MM.1S (cell line): ENCODE measurements around the gene PLPP3.

Experiments used
- DNase-seq: peaks from one replicate; pipeline ENCODE4 v3.0.0-alpha.2; 2015
- H2AFZ ChIP-seq: fragments of 300-600 bp; sonication (generic); 2 replicates; pipeline ENCODE4 v1.6.0; 2016; ENCODE audit warnings: antibody characterized with exemption, low read length
- H3F3A ChIP-seq: fragments of 300-600 bp; sonication (generic); 2 replicates; pipeline ENCODE4 v1.6.1; 2016; ENCODE audit warnings: mild to moderate bottlenecking, antibody characterized with exemption, low read length, moderate library complexity, mixed read lengths; ENCODE audit not compliant: insufficient read depth
- H3K27ac ChIP-seq: fragments of 300-600 bp; sonication (generic); 2 replicates; pipeline ENCODE4 v1.5.1; 2016; ENCODE audit warnings: mild to moderate bottlenecking, low read length
- H3K27me3 ChIP-seq: fragments of 300-600 bp; sonication (generic); replicated peaks from 2 replicates; pipeline ENCODE4 v1.6.0; 2016; ENCODE audit warnings: low read length; ENCODE audit not compliant: insufficient read depth
- H3K36me3 ChIP-seq: fragments of 300-600 bp; sonication (generic); replicated peaks from 2 replicates; pipeline ENCODE4 v1.6.1; 2016; ENCODE audit warnings: mild to moderate bottlenecking, low read length, mixed read lengths; ENCODE audit not compliant: insufficient read depth
- H3K4me1 ChIP-seq: fragments of 300-600 bp; sonication (generic); 2 replicates; pipeline ENCODE4 v1.6.1; 2016; ENCODE audit warnings: low read length, mixed read lengths
- H3K4me2 ChIP-seq: fragments of 300-600 bp; sonication (generic); 2 replicates; pipeline ENCODE4 v1.6.0; 2016; ENCODE audit warnings: low read depth, low read length
- H3K4me3 ChIP-seq: fragments of 300-600 bp; sonication (generic); 2 replicates; pipeline ENCODE4 v1.5.1; 2016; ENCODE audit warnings: low read length, mixed read lengths
- H3K79me2 ChIP-seq: fragments of 300-600 bp; sonication (generic); 2 replicates; pipeline ENCODE4 v1.6.1; 2016; ENCODE audit warnings: mixed run types, low read length, mixed read lengths
- H3K9ac ChIP-seq: fragments of 300-600 bp; sonication (generic); 2 replicates; pipeline ENCODE4 v1.6.1; 2016; ENCODE audit warnings: low read length, mixed read lengths
- H3K9me2 ChIP-seq: fragments of 300-600 bp; sonication (generic); replicated peaks from 2 replicates; pipeline ENCODE4 v1.6.1; 2016; ENCODE audit warnings: mild to moderate bottlenecking, low read length, mixed read lengths; ENCODE audit not compliant: insufficient read depth
- H3K9me3 ChIP-seq: fragments of 300-600 bp; sonication (generic); replicated peaks from 2 replicates; pipeline ENCODE4 v1.6.1; 2016; ENCODE audit warnings: mild to moderate bottlenecking, low read length, mixed read lengths; ENCODE audit not compliant: insufficient read depth
- H4K20me1 ChIP-seq: fragments of 300-600 bp; sonication (generic); 2 replicates; pipeline ENCODE4 v1.6.1; 2016; ENCODE audit warnings: mild to moderate bottlenecking, low read length, moderate library complexity, mixed read lengths; ENCODE audit not compliant: insufficient read depth
- EZH2 ChIP-seq: fragments of 300-600 bp; sonication (generic); optimal IDR thresholded peaks from 2 replicates; pipeline ENCODE3; 2017; ENCODE audit warnings: low read depth, mild to moderate bottlenecking, antibody characterized with exemption, low read length, mixed read lengths
- EZH2phosphoT487 ChIP-seq: fragments of 300-600 bp; sonication (generic); IDR thresholded peaks from 2 replicates; pipeline ENCODE4 v1.6.1; 2018; ENCODE audit warnings: antibody characterized with exemption, low read length
- TF ChIP-seq, protein P1 (sequence below): fragments of 300-600 bp; sonication (generic); IDR thresholded peaks from 2 replicates; pipeline ENCODE4 v1.5.1; 2016; ENCODE audit warnings: antibody characterized with exemption, low read length, mixed read lengths

PLPP3 gene

DNA sequence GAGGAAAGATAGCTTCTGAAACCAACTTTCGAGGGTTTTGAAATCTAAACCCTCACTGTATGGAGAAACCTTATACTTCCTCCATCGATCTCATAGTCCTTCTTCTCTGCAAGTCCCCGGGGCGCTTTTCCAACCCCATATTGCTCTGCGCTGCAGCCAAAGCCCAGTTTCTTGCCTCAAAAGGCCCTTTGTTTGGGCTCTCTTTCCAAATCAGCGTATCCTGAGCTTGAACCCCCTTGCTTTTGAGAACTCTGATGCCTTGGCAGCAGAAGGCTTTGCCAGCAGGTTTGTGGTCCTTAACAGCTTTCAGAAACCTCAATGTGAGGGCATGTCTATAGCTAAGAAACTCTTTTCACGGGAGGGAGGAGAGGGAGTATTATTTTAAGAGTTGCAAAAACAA, 21.6 kb downstream of the PLPP3 start:
- TF ChIP-seq EZH2 (no peak), EZH2phosphoT487 (no peak)
- TF ChIP-seq, protein P1, sequence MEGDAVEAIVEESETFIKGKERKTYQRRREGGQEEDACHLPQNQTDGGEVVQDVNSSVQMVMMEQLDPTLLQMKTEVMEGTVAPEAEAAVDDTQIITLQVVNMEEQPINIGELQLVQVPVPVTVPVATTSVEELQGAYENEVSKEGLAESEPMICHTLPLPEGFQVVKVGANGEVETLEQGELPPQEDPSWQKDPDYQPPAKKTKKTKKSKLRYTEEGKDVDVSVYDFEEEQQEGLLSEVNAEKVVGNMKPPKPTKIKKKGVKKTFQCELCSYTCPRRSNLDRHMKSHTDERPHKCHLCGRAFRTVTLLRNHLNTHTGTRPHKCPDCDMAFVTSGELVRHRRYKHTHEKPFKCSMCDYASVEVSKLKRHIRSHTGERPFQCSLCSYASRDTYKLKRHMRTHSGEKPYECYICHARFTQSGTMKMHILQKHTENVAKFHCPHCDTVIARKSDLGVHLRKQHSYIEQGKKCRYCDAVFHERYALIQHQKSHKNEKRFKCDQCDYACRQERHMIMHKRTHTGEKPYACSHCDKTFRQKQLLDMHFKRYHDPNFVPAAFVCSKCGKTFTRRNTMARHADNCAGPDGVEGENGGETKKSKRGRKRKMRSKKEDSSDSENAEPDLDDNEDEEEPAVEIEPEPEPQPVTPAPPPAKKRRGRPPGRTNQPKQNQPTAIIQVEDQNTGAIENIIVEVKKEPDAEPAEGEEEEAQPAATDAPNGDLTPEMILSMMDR, result no peak
- Histone ChIP-seq H3K79me2 (no peaks in the 10 kb centered on the region), H3K4me2 (no peak overlapping the region), H3K27ac (no peak overlapping the region), H3K9ac (no peak overlapping the region), H3F3A (no peaks in the 10 kb centered on the region), H3K4me1 (no peaks in the 10 kb centered on the region), H3K9me2 (no peaks in the 10 kb centered on the region), H3K27me3 (no peaks in the 10 kb centered on the region), H3K9me3 (no peaks in the 10 kb centered on the region), H3K4me3 (no peak overlapping the region), H4K20me1 (no peaks in the 10 kb centered on the region), H3K36me3 (no peaks in the 10 kb centered on the region), H2AFZ (no peak overlapping the region)
- no peak for DNase-seq

DNA sequence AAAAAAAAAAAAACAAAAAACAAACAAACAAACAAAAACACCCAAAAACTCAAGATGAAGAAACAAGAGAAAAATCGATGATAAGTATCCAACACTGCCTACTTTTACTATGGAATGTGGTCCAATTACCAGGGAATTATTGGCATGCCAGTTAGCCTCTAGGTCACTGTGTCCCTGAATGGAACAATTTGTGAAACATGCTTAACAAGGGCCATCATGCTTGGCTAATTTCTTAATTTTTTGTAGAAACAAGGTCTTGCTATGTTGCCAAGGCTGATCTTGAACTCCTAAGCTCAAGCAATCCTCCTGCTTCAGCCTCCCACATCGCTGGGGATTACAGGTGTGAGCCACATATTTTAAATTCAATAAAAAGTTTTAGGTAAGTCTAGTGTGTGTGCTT, 23.9 kb downstream of the PLPP3 start:
- TF ChIP-seq EZH2 (no peak), EZH2phosphoT487 (no peak)
- TF ChIP-seq, protein P1, result no peak
- Histone ChIP-seq H2AFZ (no peak overlapping the region), H3K36me3 (no peaks in the 10 kb centered on the region), H3F3A (no peaks in the 10 kb centered on the region), H3K9me2 (no peaks in the 10 kb centered on the region), H3K27me3 (no peaks in the 10 kb centered on the region), H3K79me2 (no peaks in the 10 kb centered on the region), H3K4me1 (no peaks in the 10 kb centered on the region), H3K4me3 (no peak overlapping the region), H3K9ac (no peak overlapping the region), H4K20me1 (no peaks in the 10 kb centered on the region), H3K27ac (no peak overlapping the region), H3K4me2 (no peak overlapping the region), H3K9me3 (no peaks in the 10 kb centered on the region)
- no peak for DNase-seq

DNA sequence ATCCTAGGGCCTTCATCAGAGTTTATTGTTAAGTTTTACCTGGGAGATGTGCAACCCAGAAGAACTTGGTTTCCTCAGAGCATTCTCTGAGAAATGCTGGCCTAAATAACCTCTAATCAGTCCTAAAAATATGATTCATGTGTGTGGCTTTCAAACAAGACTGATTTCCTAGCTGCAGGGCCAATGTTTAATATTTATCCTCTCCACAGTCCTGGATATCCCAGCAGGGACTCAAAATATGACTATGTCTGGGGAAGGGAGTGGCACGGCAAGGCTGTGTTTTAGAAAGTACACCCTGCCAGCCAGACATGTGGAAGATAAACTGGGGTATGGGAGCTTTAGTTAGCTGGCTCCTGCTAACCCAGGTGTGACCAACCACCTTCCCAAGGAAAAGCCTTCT, 26.3 kb downstream of the PLPP3 start:
- no peak for DNase-seq
- no peak overlapping the region for H3K4me3 ChIP-seq
- H3K9ac ChIP-seq, result no peak overlapping the region
- no peak overlapping the region for H3K4me2 ChIP-seq
- no peaks in the 10 kb centered on the region for H3K9me3 ChIP-seq
- H3K4me1 ChIP-seq, result no peaks in the 10 kb centered on the region
- H3K27me3 ChIP-seq, result no peaks in the 10 kb centered on the region
- H3K27ac ChIP-seq, result no peak overlapping the region
- no peaks in the 10 kb centered on the region for H3K9me2 ChIP-seq
- no peaks in the 10 kb centered on the region for H3F3A ChIP-seq
- no peaks in the 10 kb centered on the region for H3K79me2 ChIP-seq
- no peak overlapping the region for H2AFZ ChIP-seq
- TF ChIP-seq EZH2phosphoT487 (no peak), EZH2 (no peak)
- TF ChIP-seq, protein P1, result no peak
- H4K20me1 ChIP-seq, result no peaks in the 10 kb centered on the region
- no peaks in the 10 kb centered on the region for H3K36me3 ChIP-seq

DNA sequence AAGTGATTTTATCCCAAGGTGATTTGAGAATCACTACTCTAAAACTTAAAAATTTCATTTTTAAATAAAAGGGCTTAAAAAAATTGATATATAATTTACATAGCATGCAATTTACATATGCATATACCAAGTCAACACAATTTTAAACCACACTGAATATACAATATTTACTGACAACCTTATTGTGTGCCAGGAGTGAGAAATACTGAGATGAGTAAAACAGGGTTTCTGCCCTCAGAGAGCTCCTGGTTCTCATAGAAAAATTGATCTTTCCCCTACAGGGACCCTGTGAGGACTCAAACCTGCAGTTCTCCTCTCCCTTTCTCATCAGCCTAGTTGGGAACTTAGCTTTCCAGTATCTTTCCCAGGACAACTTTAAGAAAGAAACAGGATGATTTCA, 27.0 kb downstream of the PLPP3 start:
- Histone ChIP-seq H4K20me1 (no peaks in the 10 kb centered on the region), H3K9me3 (no peaks in the 10 kb centered on the region), H2AFZ (no peak overlapping the region), H3K27ac (no peak overlapping the region), H3K9me2 (no peaks in the 10 kb centered on the region), H3K79me2 (no peaks in the 10 kb centered on the region), H3K27me3 (no peaks in the 10 kb centered on the region), H3K9ac (no peak overlapping the region), H3K36me3 (no peaks in the 10 kb centered on the region), H3F3A (no peaks in the 10 kb centered on the region), H3K4me2 (no peak overlapping the region), H3K4me1 (no peaks in the 10 kb centered on the region), H3K4me3 (no peak overlapping the region)
- TF ChIP-seq EZH2 (no peak), EZH2phosphoT487 (no peak)
- TF ChIP-seq, protein P1, result no peak
- no peak for DNase-seq
